K562 (cell line): ENCODE measurements around the gene MN1. TPM values are rescaled to one million over a fixed set of nuclear protein-coding genes. Genes with fewer than 3 reads are reported as not detected.

ENCODE experiments used
- ATAC-seq: fragments of 200-7000 bp; cut with Tn5 transposase; 3 replicates; pipeline ENCODE4 v1.9.1; 2020; ENCODE audit warnings: moderate library complexity
- BruUV-seq: library from RNA; stranded (reverse); fragments of 400-500 nt; replicated peaks from 2 replicates; lab custom pipeline; 2021; lab: Mats Ljungman, UMichigan
- CTCF ChIA-PET: fragments of 300-600 bp; formaldehyde crosslinking; extraction: SDS; loops from one replicate; lab custom pipeline; 2021; ENCODE audit warnings: low intra/inter-chr PET ratio; lab: Yijun Ruan, JAX
- POLR2A ChIA-PET: fragments of 300-600, 350-650 bp; sonication (Branson Sonifier 250); formaldehyde crosslinking; extraction: SDS; loops from one replicate; lab custom pipeline; 2021; ENCODE audit warnings: antibody characterized with exemption, inconsistent platforms; lab: Yijun Ruan, JAX
- DNase-seq, 4 experiments: peaks; one replicate each; pipeline versions ENCODE4 v3.0.0 to v3.0.0-alpha.2; 2011 to 2018; ENCODE audit warnings: low spot score in 3 of 4, mixed read lengths in 3 of 4; ENCODE audit errors: extremely low read depth in 1 of 4
- FAIRE-seq: peaks from 2 replicates; lab custom pipeline; 2011; peaks lifted over from hg19 to GRCh38; lab: Jason Lieb, UNC
- H2AFZ ChIP-seq: 2 replicates; pipeline ENCODE4 v1.6.0; 2011; ENCODE audit warnings: low read depth, low read length, control low read depth, inconsistent platforms
- H3K27ac ChIP-seq: fragments of 200-600 bp; 3 replicates; pipeline ENCODE4 v1.8.0; 2011; ENCODE audit warnings: low read depth, mild to moderate bottlenecking, control low read depth, inconsistent platforms, low read length, moderate library complexity, mixed read lengths; ENCODE audit errors: extremely low read depth
- H3K27me3 ChIP-seq, 2 experiments: fragments of 300-600 bp in 1 of 2; 2 replicates in 1 of 2; 3 replicates in 1 of 2; pipeline versions ENCODE4 v1.6.0 to v1.8.0; 2011; ENCODE audit warnings: inconsistent platforms in 2 of 2, low read length in 2 of 2, mild to moderate bottlenecking in 1 of 2, mixed read lengths in 1 of 2, moderate library complexity in 1 of 2; ENCODE audit not compliant: control insufficient read depth in 2 of 2, insufficient read depth in 2 of 2
- H3K36me3 ChIP-seq: fragments of 300-600 bp; 3 replicates; pipeline ENCODE4 v1.8.0; 2011; ENCODE audit warnings: mild to moderate bottlenecking, low read length, inconsistent platforms; ENCODE audit not compliant: control insufficient read depth, insufficient read depth
- H3K4me1 ChIP-seq, 2 experiments: fragments of 200-600 bp in 1 of 2; replicated peaks in 1 of 2; 2 replicates in 1 of 2; 3 replicates in 1 of 2; pipeline versions ENCODE4 v1.5.1 to v1.8.0; 2011; ENCODE audit warnings: inconsistent platforms in 2 of 2, low read length in 2 of 2, mild to moderate bottlenecking in 1 of 2, mixed read lengths in 1 of 2, moderate library complexity in 1 of 2; ENCODE audit not compliant: control insufficient read depth in 2 of 2, insufficient read depth in 2 of 2
- H3K4me2 ChIP-seq: 2 replicates; pipeline ENCODE4 v1.6.1; 2011; ENCODE audit warnings: low read length, control low read depth, inconsistent platforms, mixed read lengths; ENCODE audit not compliant: insufficient read depth
- H3K4me3 ChIP-seq: fragments of 200-600 bp; sonication (generic), shearing (Covaris generic); 2 replicates; pipeline ENCODE4 v1.5.1; 2016; ENCODE audit warnings: control low read depth, inconsistent platforms
- H3K79me2 ChIP-seq: fragments of 200-600 bp; 3 replicates; pipeline ENCODE4 v1.8.0; 2011; ENCODE audit warnings: low read length, inconsistent platforms; ENCODE audit not compliant: control insufficient read depth, insufficient read depth
- H3K9ac ChIP-seq, 2 experiments: 2 replicates each; pipeline versions ENCODE4 v1.6.0 to v1.6.1; 2011; ENCODE audit warnings: low read depth in 2 of 2, low read length in 2 of 2, control low read depth in 1 of 2, inconsistent platforms in 1 of 2, mild to moderate bottlenecking in 1 of 2, mixed read lengths in 1 of 2; ENCODE audit not compliant: insufficient read depth in 1 of 2
- H3K9me1 ChIP-seq: one replicate; pipeline ENCODE4 v1.6.0; 2011; ENCODE audit warnings: inconsistent platforms, mild to moderate bottlenecking, low read length, moderate library complexity; ENCODE audit not compliant: control insufficient read depth, insufficient read depth
- H3K9me3 ChIP-seq: replicated peaks from 2 replicates; pipeline ENCODE4 v1.5.1; 2011; ENCODE audit warnings: low read depth, low read length, inconsistent platforms; ENCODE audit not compliant: control insufficient read depth, insufficient read depth
- H4K20me1 ChIP-seq: replicated peaks from 2 replicates; pipeline ENCODE4 v1.6.1; 2011; ENCODE audit warnings: low read length, inconsistent platforms, mixed read lengths; ENCODE audit not compliant: control insufficient read depth, insufficient read depth
- ATF2 ChIP-seq: sonication (generic); formaldehyde crosslinking; IDR thresholded peaks from 2 replicates; pipeline ENCODE4 v1.8.1; 2022; ENCODE audit warnings: missing genetic modification reagents
- CTBP1 ChIP-seq: fragments of 450-650 bp; IDR thresholded peaks from 2 replicates; pipeline ENCODE4 v1.6.1; 2016; ENCODE audit warnings: borderline replicate concordance
- ETV5 ChIP-seq: sonication (generic); formaldehyde crosslinking; IDR thresholded peaks from 2 replicates; pipeline ENCODE4 v1.4.0; 2020; ENCODE audit warnings: low read depth, mild to moderate bottlenecking, missing genetic modification reagents
- MLLT1 ChIP-seq, 2 experiments: fragments of 450-650 bp; IDR thresholded peaks; 2 replicates each; pipeline ENCODE4 v1.6.1; 2016
- NCOA6 ChIP-seq: fragments of 450-650 bp; IDR thresholded peaks from 2 replicates; pipeline ENCODE4 v1.6.1; 2017; ENCODE audit warnings: mild to moderate bottlenecking
- NKRF ChIP-seq: fragments of 450-650 bp; IDR thresholded peaks from 2 replicates; pipeline ENCODE4 v1.6.1; 2016; ENCODE audit warnings: borderline replicate concordance
- ZNF197 ChIP-seq: fragments of 200-800 bp; sonication (Bioruptor generic); IDR thresholded peaks from 2 replicates; pipeline ENCODE4 v1.6.1; 2016; ENCODE audit warnings: low read depth, missing genetic modification characterization, missing compliant biosample characterization
- ZNF431 ChIP-seq: sonication (generic); formaldehyde crosslinking; IDR thresholded peaks from 2 replicates; pipeline ENCODE4 v1.8.0; 2022; ENCODE audit warnings: mild to moderate bottlenecking, missing genetic modification reagents
- WGBS: fragments of 100-300 bp; shearing (Covaris generic); methylation state at CpG from one replicate; pipeline ENCODE4 v1.1.6; 2016; ENCODE audit warnings: low coverage, mixed read lengths; ENCODE audit not compliant: insufficient coverage; ENCODE audit errors: missing lambda C conversion rate; 5-methylcytosine and 5-hydroxymethylcytosine counted together
- in situ Hi-C: fragments of 300-500 bp; cut with MboI; formaldehyde crosslinking; loops from 4 replicates; pipeline ENCODE4 v1.15.0; 2018; ENCODE audit warnings: inconsistent platforms, mixed read lengths
- intact Hi-C: fragments of 100-400 bp; cut with micrococcal nuclease; formaldehyde crosslinking; loops from 2 replicates; pipeline ENCODE4 v1.14.2; 2022
- polyA plus RNA-seq, 8 experiments: library from polyadenylated mRNA; depleted of rRNA in 4 of 8; stranded (reverse) in 5 of 8; unstranded in 3 of 8; fragments of >200 nt; fragmentation: Nextera tagmentation in 2 of 8; fragmentation: Illumina TruSeq in 1 of 8; extraction: Ambion mirVana in 2 of 8; extraction: Trizol in 1 of 8; gene quantifications; 2 replicates each; pipeline versions ENCODE4 v1.2.1 to v1.2.3, GENCODE V29; 2011 to 2014; ENCODE audit warnings: inconsistent platforms in 1 of 8, missing spikeins in 1 of 8
- total RNA-seq, 7 experiments: library from RNA; depleted of rRNA in 6 of 7; stranded (reverse); fragments of >200 nt in 6 of 7; fragmentation: Illumina TruSeq in 2 of 7; extraction: Trizol in 2 of 7; gene quantifications; 2 replicates each; pipeline versions ENCODE4 v1.2.1 to v1.2.3, GENCODE V29; 2011 to 2021; ENCODE audit warnings: low replicate concordance in 1 of 7

MN1 gene
- total and polyA plus RNA-seq, 9 of the 15 experiments (the other 6 are each of a cell fraction or from before 2014, with no cell fraction given): under 0.01 to 0.05 (median 0.03) TPM; not detected in 5

- 6% methylated on average over 15 of the region's 82 CpGs for WGBS
- no TSS peak for BruUV-seq
These were observed 1.0 kb downstream of the MN1 start for GRCh38 chr22:27800250-27801201.

GRCh38 chr22:27799827-27800249 is 1.7 kb downstream of the MN1 start:
- H4K20me1 ChIP-seq: 0 out of 2 replicates have a peak, but pooled peaks cover 4% of the 10 kb centered on the region
- no peak overlapping the region for H3K9ac ChIP-seq
- DNase-seq (no peak), FAIRE-seq (no peak), ATAC-seq (no peak)
- WGBS: 26% methylated on average over 17 of the region's 40 CpGs
- no peak overlapping the region for H3K27ac ChIP-seq
- H3K36me3 ChIP-seq: no peaks in the 10 kb centered on the region
- in situ Hi-C loops: loop anchor here (25.0 kb wide), 2 partner anchors 388 to 1038 kb away; no protein-coding TSS in a partner anchor
- H2AFZ ChIP-seq: no peak overlapping the region
- no peaks in the 10 kb centered on the region for H3K9me3 ChIP-seq
- BruUV-seq: no TSS peak
- peaks cover 0 to 32% of the 10 kb centered on the region in 2 experiments; a peak in 3 of 5 replicates for H3K27me3 ChIP-seq
- H3K4me2 ChIP-seq: no peak overlapping the region
- H3K4me1 ChIP-seq: peaks cover 0 to 38% of the 10 kb centered on the region in 2 experiments; a peak in 2 of 5 replicates
- no peak overlapping the region for H3K4me3 ChIP-seq
- H3K79me2 ChIP-seq: no peaks in the 10 kb centered on the region
- ChIA-PET POLR2A (no interaction called here), CTCF (no interaction called here)
- intact Hi-C loops: loop anchor here (5.0 to 10.0 kb wide), 3 partner anchors 198 to 1045 kb away; no protein-coding TSS in a partner anchor
- no peaks in the 10 kb centered on the region for H3K9me1 ChIP-seq
- TF ChIP-seq CTBP1 (no peak), NKRF (no peak), ATF2 (CRISPR knock-in tag) (no peak), ZNF431 (CRISPR knock-in tag) (no peak), ETV5 (CRISPR knock-in tag) (no peak), ZNF197 (no peak), MLLT1 (IDR thresholded peaks at IDR 0.05) (no peak)

More at GRCh38 chr22:27800250-27801201, 1.0 kb downstream of the MN1 start:
- Histone ChIP-seq H3K9ac (no peak overlapping the region), H2AFZ (no peak overlapping the region), H3K27ac (no peak overlapping the region), H3K4me1 (peaks cover 0 to 40% of the 10 kb centered on the region in 2 experiments; a peak in 2 of 5 replicates), H3K9me1 (no peaks in the 10 kb centered on the region), H3K4me3 (no peak overlapping the region), H3K4me2 (no peak overlapping the region), H3K36me3 (no peaks in the 10 kb centered on the region), H3K79me2 (no peaks in the 10 kb centered on the region), H3K27me3 (peaks cover 0 to 35% of the 10 kb centered on the region in 2 experiments; a peak in 3 of 5 replicates), H3K9me3 (no peaks in the 10 kb centered on the region), H4K20me1 (0 out of 2 replicates have a peak, but pooled peaks cover 4% of the 10 kb centered on the region)
- no peak for TF ChIP-seq NCOA6
- in situ Hi-C loops (loop anchor here (25.0 kb wide), 2 partner anchors 388 to 1038 kb away; no protein-coding TSS in a partner anchor), intact Hi-C loops (loop anchor here (5.0 to 10.0 kb wide), 3 partner anchors 198 to 1046 kb away; no protein-coding TSS in a partner anchor)
- POLR2A ChIA-PET: no interaction called here
- CTCF ChIA-PET: interaction anchor here (0.7 kb wide), 1 partner anchor 195 kb away, joined by 5 read pairs; no protein-coding TSS in a partner anchor
- FAIRE-seq: no peak
- ATAC-seq: no peak
- peak in 1 of 4 experiments; percentile 11 for DNase-seq
